Fibroblast of upper back skin (primary cell): ENCODE results near the gene TBX5.
"Not testable (repeated sequence)": the region's sequence is repeated elsewhere in the genome, so short reads cannot be mapped to it uniquely, and the experiment has no call there.

Source experiments
- DNase-seq: peaks from one replicate; pipeline ENCODE4 v3.0.0-alpha.2; 2013

Gene TBX5

GRCh38 chr12:114371250-114371649 lies 34.7 kb downstream of the TBX5 start:
- DNase-seq: no peak

DNA sequence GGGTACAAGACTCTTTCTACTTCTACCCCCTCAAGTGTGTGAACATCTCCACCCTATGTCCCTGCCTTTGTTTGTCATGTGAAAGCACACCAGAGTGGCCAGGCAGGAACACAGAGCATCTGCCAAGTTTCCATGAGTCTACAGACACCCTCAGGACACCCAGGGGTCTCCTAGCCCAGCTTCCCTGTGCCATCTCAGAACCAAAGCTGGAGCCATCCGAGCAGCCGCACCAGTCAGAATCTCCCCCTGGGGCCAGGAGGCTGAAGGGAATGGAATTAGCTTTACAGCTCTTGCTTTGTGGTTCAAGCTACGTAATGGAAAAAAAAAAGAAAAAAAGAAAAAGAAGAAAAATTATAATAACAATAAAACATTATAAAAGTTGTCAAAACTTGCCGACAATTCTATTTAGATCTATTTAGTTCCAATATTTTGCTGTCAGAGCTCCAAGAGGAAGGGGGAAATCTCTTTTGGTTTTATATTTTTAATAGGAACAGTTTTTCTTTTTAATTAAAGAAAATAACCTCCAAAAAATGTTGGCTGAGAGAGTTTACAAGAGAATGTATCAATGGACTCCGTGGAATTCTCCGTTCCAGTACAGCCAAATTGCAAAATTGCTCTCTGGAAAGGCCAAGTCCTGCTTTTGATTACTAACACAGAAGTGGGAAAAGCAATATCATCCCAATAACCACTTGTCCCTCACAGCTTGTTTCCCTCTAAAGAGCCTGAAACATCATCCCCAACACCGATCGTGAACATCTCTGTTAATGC lies 37.1 kb downstream of the TBX5 start:
- DNase-seq: no peak

- no peak for DNase-seq
Measured at GRCh38 chr12:114361992-114362391, 44.0 kb downstream of the TBX5 start.

DNA sequence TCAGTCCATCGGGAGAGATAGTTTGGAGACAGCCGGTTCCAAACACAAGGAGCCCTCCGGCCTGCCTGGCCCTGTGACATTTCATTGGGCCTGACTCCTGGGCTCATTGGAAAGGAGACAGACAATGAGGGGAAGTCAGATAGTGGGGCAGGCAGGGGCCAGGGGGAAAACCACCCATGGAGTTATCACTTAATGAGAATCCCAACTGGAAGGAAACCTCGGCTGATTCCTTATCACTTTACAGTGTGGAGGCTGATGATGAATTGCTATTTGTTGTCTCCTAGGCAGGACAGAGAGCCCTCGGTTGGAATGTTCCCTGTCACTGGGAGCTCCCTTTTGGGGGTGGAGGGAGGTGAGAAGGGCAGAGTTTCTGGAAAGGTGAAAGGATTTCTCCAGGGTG lies 44.4 kb downstream of the TBX5 start:
- DNase-seq: no peak

DNA sequence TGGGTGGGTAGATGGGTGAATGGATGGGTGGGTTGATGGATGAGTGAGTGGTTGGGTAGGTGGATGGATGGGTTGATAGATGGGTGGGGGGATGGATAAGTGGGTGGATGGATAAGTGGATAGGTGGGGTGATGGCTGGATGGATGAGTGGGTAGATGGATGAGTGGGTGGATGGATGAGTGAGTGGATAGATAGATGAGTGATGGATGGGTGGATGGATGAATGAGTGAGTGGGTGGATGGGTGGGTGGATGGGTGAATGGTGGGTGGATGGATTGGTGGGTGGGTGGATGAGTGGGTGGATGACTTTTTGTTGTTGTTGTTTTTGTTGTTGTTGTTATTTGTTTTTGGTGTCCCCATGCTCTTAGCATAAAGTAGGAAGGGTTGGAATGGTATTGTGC lies 45.5 kb downstream of the TBX5 start:
- no peak for DNase-seq

DNA sequence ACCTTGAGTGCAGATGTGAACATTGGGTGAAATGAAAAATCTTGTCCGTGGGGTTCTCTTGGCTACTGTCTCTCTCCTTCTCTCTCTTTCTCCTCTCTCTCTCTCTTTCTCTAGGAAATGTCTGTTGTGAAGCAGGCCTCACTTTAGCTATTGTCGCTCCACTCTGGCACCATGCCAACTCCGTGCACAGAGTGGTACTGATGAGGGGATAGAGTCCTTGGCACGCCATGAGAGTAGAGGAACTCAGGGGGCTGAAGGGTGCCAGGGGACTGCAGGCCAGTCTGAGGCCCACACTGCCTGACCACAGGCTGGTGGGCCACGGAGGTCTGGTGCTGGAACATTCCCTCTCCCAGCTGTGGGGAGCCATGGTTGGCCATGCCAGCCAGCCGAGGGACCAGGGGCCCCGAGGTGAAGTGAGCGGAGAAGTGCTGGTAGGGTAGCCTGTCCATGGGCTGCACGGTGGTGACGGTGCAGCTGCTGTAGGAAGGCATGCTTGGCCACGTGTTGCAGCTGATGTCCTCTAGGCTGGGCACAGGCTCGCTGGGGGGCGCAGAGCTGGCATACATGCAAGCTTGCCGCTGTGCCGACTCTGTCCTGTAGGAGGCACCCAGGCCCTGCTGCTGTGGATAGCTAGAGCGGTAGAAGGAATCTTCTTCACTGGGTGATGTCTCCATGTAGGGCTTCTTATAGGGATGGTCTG lies 50.4 kb downstream of the TBX5 start:
- DNase-seq: no peak

DNA sequence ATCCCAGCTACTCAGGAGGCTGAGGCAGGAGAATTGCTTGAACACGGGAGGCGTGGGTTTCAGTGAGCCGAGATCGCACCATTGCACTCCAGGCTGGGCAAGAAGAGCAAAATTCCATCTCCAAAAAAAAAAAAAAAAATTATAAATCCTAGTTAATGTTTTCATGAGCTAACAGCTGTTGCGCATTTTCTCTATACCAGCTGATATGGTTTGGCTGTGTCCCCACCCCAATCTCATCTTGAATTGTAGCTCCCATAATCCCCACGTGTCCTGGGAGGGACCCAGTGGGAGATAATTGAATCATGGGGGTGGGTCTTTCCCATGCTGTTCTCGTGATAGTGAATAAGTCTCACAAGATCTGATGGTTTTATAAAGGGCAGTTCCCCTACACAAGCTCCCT lies 56.7 kb downstream of the TBX5 start:
- DNase-seq: not testable (repeated sequence)

DNA sequence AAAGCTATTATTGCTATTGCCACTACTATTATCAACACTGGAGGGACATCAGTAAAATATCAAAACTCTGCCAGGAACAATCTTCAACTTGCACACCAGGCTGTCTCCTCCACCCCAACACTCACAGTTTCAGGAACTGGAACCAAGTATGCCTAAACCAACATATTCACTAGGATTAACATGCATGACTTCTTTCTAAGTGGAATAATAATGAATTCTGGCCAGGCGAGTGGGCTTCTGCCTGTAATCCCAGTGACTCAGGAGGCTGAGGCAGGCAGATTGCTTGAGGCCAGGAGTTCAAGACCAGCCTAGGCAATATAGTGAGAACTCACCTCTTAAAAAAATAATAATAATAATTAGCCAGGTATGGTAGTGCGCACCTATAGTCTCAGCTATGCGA lies 58.1 kb downstream of the TBX5 start:
- DNase-seq: no peak

GRCh38 chr12:114344831-114345230 lies 61.1 kb downstream of the TBX5 start:
- DNase-seq: no peak

DNA sequence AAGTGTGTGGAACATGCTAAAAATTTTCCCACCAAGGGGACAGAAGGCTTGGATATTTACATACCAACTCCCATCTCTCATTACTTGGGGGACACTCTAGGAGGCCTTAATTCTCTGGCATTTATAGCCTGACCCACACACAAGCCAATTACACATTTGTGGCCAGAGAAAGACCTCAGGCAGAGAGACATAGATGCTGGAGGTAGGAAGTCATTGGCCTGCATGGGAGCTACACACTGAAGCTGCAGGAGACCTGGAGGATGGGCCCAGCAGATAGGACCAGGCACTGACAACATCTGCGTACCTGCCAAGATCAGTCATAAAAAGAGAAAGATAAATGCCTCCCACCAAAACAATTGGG lies 61.7 kb downstream of the TBX5 start:
- no peak for DNase-seq

DNA sequence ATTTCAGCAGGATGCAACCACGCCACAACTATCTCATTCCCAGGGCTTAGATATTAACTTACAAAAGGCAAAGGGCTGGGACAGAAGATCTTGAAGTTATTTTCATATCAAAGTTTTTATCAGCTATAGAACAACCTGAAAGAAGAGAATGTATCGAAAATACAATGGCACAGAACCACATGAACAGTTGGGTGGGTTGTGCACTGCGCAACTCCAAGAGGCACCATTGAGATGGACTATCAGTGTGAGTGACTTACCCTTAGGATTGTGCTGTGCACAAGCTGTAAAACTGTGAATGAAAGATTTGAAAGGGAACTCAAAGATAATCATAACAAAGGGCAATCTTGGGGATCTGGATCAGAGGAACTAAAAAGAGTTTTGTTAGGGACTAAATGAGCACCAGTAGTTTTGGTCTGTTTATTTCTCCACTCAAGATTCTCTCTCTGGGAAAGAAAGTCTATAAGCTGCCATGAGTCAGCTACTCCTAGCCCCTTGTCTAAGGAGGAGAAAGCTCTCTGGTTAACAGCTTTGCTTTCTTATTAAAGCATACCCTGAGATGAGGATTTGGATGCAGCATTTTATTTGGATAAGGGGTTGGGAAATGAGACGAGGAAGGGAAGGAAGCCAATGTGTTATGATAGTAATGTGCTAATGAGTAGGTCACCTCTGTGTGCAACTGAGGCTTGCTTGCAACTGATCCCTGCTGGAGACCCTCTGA lies 62.2 kb downstream of the TBX5 start:
- peak; percentile 18 for DNase-seq

GRCh38 chr12:114342656-114343055 lies 63.3 kb downstream of the TBX5 start:
- peak; percentile 78 for DNase-seq

DNA sequence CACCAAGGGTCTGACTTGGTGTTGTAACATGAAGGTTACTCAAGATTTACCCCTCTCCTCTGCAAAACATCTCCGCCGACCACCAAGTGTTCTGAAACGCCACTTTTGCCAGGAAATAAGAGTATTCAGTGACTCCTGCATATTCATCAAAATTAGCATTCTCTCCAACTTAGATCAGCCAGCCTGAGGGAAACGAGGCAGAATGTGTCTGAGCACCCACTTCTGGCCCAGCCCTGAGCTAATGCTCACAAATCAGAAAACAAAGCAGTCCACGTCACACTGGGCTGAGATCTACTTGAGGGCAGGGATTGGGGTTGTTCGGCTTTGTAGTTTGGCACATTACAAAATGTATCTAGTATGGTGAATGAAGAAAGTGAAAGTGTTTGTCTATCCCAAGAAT lies 64.3 kb downstream of the TBX5 start:
- no peak for DNase-seq

- no peak for DNase-seq
Measured at GRCh38 chr12:114340231-114340630, 65.7 kb downstream of the TBX5 start.

DNA sequence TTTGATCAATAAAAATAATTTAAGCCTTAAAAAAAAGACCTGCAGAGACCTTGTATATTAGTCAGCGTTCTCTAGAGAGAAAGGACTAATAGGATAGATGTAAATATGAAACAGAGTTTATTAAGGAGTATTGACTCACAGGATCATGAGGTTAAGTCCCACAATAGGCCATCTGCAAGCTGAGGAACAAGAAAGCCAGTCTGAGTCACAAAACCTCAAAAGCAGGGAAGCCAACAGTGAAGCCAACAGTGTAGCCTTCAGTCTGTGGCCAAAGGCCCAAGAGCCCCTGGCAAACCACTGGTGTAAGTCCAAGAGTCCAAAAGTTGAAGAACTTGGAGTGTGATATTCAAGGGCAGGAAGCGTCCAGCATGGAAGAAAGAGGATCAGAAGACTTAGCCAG lies 66.3 kb downstream of the TBX5 start:
- DNase-seq: peak; percentile 75

- no peak for DNase-seq
Measured at GRCh38 chr12:114335607-114336006, 70.3 kb downstream of the TBX5 start.

GRCh38 chr12:114334395-114334794 lies 71.5 kb downstream of the TBX5 start:
- DNase-seq: no peak

GRCh38 chr12:114328292-114328691 lies 77.7 kb downstream of the TBX5 start:
- no peak for DNase-seq

GRCh38 chr12:114327765-114328164 lies 78.2 kb downstream of the TBX5 start:
- no peak for DNase-seq

DNA sequence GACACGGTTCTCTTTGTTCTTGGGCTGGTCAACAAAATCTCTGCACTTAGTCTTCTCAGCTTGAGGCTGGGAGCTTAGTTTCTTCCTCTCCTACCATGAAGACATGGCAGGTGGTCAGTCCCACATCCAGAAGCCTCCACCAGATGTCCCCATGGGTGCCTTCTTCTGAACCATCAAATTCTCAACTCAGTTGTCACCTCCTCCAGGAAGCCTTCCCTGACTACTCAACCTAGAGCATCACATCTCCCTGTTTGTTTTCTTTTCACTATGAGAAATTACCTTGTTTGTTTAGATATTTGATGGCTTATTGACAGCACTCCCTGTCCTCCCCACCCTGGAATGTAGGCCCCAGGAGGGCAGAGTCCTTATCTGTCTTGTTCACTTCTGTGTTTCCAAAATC lies 84.4 kb downstream of the TBX5 start:
- DNase-seq: no peak

DNA sequence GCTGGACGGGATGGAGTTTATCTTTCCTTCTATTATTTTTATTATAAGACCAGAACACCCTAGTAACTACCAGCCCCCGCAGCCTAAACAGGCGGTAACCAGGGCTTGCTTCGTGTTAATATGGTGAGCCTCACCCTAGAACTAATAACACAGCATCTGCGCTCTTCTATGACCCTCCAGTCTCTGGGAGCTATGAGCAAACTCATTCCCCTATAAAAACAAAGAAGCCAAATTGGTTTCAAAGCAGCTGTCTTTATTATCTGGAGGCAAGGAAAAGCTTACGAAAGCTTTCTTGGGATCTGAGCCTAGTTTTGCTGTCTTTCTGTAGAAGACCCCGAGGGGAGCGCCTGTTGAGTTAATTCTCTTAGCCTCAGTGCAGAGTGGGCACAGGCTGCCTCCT lies 85.0 kb downstream of the TBX5 start:
- DNase-seq: no peak

- DNase-seq: no peak
Measured at GRCh38 chr12:114320101-114320500, 85.8 kb downstream of the TBX5 start.

- DNase-seq: peak; percentile 28
Measured at GRCh38 chr12:114319422-114319821, 86.5 kb downstream of the TBX5 start.

- no peak for DNase-seq
Measured at GRCh38 chr12:114318984-114319383, 87.0 kb downstream of the TBX5 start.
